Amygdala (tissue), 56 donors: ENCODE measurements around the gene BLID.
A peak's percentile ranks its signal among the peaks of the same experiment; 100 is the strongest.

Source experiments
- DNase-seq, 56 donors: peaks; one replicate each; lab custom pipeline; 2025; lab: John Stamatoyannopoulos, UW

The BLID gene

DNA sequence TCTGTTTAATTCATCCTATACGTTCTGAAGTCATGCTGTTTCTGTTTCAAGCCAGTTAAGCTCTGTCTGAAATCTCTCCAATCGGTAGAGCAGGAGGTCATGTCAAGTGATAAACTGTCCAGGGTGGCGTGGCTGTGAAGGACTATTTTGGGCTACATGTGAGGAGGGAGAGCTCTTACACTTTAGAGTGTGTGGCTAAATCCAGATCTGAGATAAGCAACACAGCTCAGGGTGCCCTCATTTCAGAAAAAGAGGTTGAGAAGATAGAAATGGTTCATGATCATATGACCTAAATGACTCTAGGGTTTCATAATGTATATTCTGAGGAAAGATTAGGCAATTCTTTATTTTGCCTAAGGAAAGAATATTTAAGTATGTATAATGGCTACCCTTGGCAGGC, 8.4 kb downstream of the BLID start:
- no peak for DNase-seq

DNA sequence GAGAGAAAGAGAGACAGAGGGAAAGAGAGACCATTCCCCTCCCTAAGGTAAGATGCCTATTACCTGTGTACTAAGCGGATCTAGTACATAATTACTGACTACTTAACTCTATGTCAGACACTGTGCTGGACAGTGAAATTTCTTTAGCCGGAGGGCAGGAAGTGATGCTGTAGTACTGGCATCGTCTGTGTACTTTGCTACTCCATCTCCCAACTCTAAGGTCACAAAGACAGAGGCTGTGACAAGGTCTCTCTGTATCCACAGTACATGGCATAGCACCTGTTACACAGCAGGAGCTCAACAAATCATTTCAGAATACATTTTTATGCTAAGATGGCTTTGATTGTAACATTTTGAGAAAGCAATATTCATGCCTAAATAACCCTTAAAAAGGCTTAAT, 9.0 kb downstream of the BLID start:
- no peak for DNase-seq

DNA sequence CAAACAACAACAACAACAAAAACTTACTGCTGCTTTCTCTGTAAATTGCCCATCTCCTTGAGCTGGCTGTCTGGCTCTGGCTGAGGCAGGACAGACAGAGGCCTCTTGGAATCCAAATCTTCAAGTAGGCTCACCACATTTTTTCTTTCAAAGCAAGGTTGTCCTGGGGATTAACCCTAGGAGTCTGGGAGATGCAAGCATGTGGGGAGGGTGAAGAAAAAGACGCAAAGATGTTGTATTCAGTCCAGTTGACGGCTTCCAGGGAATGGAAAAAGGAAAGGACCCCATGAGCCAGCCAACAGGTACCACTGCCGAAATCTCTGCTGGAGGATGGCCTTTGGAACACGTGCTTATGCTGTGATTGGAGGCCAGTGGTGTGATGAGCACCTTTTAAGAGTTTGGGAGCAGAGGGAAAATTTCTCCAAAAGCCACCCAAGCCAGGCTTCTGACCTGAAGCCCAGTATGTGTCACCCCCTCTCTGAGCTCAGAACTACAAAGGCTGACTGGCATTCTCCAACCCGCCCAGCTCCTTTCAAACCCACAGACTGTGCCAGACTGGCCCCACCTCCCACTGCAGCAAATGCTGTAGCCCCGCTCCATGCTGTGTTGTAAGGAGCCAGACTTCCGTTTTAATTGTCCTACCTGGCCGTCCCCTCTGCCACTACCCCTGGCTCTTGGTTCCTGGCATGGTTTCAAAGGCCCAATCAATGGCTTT, 10.8 kb downstream of the BLID start:
- DNase-seq, result peak in 26 of 56 donors; percentile 4 to 73 (median 38)

DNA sequence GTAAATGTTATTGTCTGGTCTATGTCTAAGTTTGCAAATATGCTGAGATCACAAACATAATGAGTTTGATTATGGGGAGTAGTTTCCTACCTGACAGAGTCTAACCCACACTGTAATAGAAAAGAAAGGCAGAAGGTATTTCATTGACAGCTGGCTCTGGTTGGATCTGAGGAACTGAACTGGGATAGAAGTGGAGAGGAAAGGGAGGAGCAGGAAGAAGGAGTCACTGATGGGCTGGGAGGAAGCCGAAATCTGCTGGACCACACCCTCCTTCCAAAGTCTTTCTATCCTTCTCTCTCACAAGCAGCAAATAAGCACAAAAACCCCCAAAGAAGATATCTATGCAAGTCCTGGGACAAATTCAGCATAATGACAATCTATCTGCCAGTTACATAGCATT, 11.7 kb downstream of the BLID start:
- no peak for DNase-seq

- DNase-seq, result no peak
Observed at GRCh38 chr11:122103726-122104125, 12.3 kb downstream of the BLID start.

DNA sequence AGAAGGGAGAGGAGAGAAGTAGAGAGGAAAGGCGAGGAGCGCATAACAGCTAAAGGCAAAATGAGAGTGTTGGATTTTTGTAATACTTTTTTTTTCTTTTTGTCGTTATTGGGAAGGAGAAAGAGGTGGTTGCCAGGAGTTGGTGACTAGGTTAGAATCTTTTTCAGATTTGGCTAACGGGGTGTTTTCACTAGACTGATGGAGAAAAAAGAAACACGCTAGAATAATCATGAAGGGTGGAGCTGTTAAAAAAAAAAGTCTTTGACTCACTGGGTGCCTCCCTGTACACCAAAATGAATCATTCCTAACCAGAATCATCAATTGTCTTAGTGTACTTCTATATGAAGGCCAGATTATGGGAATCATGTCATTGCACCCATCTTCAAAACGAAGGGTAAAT, 12.7 kb downstream of the BLID start:
- no peak for DNase-seq

DNA sequence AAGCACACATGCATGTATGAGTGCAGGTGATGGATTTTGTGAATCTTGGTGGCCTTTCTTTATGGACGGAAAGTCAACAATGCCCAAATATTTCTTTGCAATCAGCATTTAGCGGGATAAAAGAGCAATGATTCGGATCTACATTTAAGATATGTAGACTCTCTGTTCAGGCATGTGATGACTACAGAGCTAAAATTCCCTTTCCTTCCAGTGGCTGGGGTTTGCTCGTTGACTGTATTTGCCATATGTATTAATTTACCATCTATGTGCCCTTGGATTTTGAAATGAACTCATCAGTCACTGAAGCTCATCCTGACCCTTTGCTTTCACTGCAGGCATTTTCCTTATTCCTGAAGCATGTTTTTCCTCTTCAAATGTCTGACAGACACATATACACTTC, 13.6 kb downstream of the BLID start:
- DNase-seq, result no peak

DNA sequence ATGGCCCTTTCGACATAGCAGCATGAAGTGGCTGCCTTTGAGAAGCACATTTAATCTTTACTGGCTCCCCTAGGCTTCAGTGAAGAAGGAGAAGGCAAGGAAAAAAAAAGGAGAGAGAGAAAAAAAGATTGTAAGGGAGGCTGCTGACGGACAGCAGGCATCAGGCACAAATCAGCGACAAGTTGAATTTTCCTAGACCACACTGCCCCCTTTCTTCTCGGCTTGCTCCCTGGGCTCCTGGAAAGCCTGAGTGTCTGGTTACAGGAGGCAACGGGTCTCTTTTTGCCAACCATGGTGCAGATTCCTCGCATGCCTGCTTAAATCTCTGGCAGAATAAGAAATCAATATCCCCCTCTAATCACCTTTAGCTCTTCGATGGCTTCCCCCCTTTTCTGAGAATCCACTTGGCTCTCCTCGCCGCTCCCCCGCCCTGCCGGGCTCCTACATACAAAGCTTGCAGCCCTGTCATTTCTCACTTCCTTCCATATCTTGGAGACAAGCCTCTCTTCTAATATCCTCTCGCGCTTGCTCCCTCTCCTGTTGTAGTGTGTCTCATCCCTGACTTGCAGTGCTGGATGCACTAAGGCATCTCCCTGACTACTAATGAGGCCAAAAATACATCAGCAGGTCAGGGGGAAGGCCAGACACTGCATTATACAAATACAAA, 14.3 kb downstream of the BLID start:
- DNase-seq, result peak in 55 of 56 donors; percentile 31 to 93 (median 75)

DNA sequence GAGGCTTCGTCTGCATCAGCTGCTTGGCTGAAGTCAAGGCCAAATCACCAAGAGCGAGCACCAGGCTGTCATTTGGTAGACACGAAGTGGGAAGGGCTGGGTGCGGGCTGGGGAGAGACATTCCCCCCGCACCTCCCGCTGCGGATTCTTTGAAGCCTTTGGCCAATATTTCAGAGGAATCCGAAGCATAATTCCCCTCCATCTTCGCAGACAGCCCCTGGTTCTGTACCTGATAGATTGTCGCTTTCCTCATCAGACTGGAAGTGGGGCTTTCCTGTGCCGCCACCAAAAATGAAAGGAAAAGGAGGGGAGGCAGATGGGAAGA, 15.3 kb downstream of the BLID start:
- peak in 32 of 56 donors; percentile 17 to 73 (median 60) for DNase-seq

DNA sequence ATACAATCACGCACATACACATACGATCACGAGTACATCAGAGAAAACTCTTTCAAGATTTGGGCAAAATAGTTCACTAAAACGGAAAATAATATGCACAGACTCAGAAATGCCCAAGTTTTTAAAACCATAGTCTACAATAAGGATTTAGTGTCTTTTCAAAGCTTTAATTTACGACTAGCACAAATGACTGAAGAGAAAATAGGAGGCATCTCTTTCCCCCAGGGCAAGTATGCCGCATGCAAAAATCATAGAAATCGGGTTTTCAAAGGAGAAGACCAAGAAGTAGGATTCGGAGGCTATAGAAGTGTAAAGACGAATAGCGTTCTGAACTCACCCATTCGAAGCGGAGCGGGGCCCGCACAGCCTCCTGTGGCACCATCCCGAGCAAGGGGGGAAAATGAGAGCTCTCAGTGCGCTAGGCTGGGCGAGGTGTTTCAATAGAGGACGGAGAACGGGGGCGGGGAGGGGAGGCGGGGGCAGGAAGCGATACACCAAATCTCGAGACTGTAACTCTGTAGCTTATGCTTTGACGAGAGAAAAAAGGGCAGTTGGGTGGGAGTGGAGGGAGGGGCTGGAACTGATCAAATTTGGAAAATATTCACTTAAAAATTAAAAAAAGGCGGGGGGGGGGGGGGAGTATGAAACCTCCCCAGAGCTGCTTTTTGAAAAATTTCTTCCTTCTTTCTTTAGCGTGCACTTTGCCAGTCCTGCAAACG, 15.8 kb downstream of the BLID start:
- DNase-seq, result peak in 31 of 56 donors; percentile 3 to 73 (median 48)

- peak in 5 of 56 donors; percentile 14 to 49 (median 27) for DNase-seq
Observed at GRCh38 chr11:122099374-122100036, 16.5 kb downstream of the BLID start.

DNA sequence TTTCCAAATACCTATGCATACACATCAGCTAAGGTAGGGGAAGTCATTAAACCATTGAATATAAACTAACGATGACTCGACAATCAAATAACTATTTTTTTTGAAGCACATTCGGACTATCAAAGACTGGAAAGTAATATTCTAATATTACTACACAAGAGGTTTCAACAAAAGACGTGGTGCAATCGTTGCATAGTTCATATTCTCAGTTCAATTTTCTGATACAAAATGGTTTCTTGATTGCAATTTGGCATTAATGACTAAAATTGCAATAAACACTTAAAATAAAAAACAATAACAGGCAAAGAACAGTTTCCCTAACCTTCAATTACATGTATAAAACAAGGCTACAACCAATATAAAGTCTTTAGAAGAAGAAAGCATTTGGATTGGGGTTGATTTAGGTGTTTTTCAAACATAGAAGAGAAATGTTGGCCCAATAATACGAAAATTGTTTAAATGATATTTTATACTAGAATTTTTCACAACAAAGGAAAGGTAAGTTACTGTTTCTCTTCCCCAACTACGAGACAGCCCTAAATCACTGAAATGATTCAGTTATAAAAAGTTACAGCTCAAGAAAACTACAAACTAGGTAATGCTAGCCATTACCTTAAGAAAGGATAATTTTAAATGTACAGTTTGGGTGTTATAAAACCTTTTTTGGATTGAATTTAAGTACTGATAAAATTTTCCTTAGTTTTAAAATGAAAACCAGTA, 17.6 kb downstream of the BLID start:
- no peak for DNase-seq

- DNase-seq, result peak in 10 of 56 donors; percentile 13 to 81 (median 38)
Observed at GRCh38 chr11:122097419-122098001, 18.5 kb downstream of the BLID start.

GRCh38 chr11:122096272-122097112, 19.5 kb downstream of the BLID start:
- DNase-seq, result no peak

DNA sequence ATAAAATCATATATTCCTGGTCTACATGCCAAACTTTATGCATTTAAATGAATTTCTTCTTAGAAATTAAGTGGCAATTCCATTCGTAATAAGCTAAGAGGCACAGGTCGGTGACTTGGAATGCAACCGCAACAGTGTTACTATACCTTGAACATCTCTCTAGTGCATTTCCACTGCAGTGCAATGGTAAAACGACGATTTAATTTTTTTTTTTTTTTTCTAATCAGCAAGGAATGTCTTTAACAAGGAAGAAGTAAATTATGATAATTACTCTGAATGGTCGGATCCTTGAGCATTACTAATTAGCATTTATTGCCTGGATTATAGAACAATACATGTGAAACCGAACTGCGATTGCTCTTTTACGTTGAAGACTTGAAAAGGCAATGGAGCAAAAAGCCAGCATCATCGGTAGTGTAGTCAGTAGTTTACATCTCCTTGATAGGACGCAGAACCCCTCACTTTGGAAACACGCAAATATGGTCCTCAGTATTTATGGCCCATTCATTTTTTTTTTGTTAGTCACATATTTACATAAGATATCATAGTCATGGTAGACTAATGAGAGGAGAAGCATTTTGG, 20.2 kb downstream of the BLID start:
- DNase-seq, result no peak

DNA sequence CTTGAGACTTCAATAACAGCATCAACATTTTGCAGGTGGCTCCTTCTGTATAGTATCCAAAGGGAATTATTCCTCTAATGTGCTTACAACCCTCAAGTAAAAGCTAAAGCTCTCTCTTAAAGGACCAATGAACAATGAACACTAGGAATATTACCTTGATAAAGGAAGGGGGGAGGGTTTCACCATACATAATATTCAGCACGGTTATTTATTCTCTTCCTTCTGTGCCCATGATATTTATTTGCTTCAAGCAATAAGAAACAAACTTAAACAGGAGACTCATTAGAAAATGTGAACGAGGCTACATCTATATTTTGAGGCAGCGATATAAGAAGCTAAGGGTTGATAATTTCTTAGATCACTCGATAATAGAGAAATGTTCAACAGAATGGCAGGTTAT, 21.2 kb downstream of the BLID start:
- no peak for DNase-seq

DNA sequence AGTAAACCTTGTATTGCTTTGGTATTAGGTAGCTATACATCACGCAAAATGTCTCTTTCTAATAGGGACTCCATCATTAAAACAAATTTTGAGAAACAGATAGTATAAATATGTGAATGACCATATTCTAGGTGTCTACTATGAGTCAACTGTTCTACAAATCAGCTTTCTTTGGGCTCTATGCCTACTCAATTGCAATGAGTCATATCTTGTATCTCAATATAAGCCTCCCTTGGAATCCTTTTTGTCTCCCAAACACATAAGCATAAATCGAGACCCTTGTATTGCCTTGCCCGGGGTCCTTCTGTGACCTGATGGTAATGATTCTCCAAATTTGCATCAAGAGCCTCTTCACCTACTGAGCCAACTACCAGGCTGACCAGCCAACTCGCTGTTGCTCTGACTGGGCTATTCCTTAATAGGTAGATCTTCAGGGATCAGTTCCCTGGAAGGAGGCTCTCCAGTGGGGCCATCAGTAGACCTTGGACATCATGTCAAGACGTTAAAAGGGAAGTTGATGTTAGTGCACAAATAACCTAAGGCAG, 22.2 kb downstream of the BLID start:
- no peak for DNase-seq

GRCh38 chr11:122091835-122092234, 24.2 kb downstream of the BLID start:
- no peak for DNase-seq

DNA sequence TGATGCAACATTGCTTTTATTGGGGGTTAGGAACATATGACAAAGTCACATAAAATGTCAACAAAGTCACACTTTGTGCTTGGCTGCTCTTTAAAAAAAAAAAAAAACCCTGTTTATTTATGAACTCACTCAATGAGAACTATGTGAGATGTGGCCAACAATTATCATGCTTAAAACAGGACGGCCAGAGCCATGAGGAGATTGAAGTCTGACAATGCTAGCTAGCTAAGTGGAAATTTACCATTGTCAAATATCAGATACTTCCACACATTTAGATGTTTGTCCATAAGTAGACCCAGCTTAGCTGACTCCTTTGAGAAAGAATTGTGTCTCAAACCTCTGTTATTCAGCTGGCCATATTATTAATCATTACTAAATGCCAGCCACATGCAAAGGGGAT, 26.9 kb downstream of the BLID start:
- no peak for DNase-seq
